Mesothelial cell of epicardium (in vitro differentiated cells): ENCODE results near the gene UNC45B. TPM values are rescaled to one million over a fixed set of nuclear protein-coding genes. Genes with fewer than 3 reads are reported as not detected.
"Not testable (repeated sequence)": the region's sequence is repeated elsewhere in the genome, so short reads cannot be mapped to it uniquely, and the experiment has no call there.

ENCODE experiments used
- DNase-seq, 2 experiments: peaks; one replicate each; pipeline ENCODE4 v3.0.0; 2021; ENCODE audit warnings: low spot score in 2 of 2; ENCODE audit not compliant: unreplicated experiment in 2 of 2
- H3K27ac Mint-ChIP-seq: 2 replicates; pipeline ENCODE4 v1.8.0; 2021; ENCODE audit warnings: mixed read lengths
- H3K27me3 Mint-ChIP-seq: 2 replicates; pipeline ENCODE4 v1.8.0; 2021; ENCODE audit warnings: low read depth, mixed read lengths
- H3K36me3 Mint-ChIP-seq: 2 replicates; pipeline ENCODE4 v1.8.0; 2021; ENCODE audit warnings: mixed read lengths
- H3K4me1 Mint-ChIP-seq: 2 replicates; pipeline ENCODE4 v1.8.0; 2021; ENCODE audit warnings: mixed read lengths
- H3K4me3 Mint-ChIP-seq: 2 replicates; pipeline ENCODE4 v1.8.0; 2021; ENCODE audit warnings: mild to moderate bottlenecking, moderate library complexity, mixed read lengths
- H3K9me3 Mint-ChIP-seq: 2 replicates; pipeline ENCODE4 v1.8.0; 2021; ENCODE audit warnings: mixed read lengths
- total RNA-seq: library from RNA; stranded (reverse); gene quantifications from 3 replicates; pipeline ENCODE4 v1.2.1, GENCODE V29; 2021
- TF ChIP-seq, protein P1 (sequence below): fragments of 200-600 bp; sonication (generic); IDR thresholded peaks from one replicate; pipeline ENCODE4 v1.5.0; 2021; ENCODE audit warnings: antibody characterized with exemption; ENCODE audit not compliant: unreplicated experiment

Gene UNC45B
- total RNA-seq, 1 donor from 2014 or later = not detected

DNA sequence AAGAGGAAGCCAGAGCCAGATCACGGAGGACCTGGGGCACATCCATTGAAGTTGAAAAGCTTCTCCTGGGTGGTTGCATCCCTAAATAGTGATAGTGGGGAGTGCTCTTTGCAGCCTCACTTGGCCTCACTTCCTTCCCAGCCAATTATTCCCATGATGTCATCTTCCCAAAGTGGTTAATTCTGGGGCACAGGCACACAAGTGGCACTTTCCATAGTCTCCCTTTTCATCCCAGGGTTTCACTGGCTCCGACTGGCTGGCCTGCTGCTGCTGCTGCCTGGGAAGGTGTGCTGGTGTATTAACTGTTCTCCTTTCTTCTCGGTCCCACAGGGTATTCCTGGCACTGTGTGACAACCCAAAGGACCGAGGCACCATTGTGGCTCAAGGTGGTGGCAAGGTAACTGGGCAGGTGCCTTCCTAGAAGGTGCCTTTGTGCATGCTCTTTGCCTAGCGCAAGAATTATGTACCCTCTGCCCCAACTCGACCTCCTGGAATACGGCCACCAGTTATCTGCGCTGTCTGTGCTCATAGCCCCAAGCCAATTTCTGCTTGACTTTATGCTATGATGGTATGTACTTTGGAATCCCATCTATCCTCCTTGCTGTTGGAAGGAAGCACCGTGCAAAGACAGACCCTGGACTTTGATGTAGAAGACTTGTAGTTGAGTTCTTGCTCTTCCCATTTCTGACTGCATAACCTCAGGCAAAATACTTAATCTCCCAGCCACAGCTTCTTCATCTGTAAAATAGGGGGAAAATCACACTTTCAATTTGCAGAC lies 28.2 kb downstream of the UNC45B start:
- Mint-ChIP-seq H3K4me1 (no peaks in the 10 kb centered on the region), H3K4me3 (no peak overlapping the region), H3K27ac (no peak overlapping the region), H3K9me3 (peaks cover 4% of the 10 kb centered on the region), H3K27me3 (peaks cover 16% of the 10 kb centered on the region), H3K36me3 (no peaks in the 10 kb centered on the region)
- no peak for DNase-seq
- TF ChIP-seq, protein P1, sequence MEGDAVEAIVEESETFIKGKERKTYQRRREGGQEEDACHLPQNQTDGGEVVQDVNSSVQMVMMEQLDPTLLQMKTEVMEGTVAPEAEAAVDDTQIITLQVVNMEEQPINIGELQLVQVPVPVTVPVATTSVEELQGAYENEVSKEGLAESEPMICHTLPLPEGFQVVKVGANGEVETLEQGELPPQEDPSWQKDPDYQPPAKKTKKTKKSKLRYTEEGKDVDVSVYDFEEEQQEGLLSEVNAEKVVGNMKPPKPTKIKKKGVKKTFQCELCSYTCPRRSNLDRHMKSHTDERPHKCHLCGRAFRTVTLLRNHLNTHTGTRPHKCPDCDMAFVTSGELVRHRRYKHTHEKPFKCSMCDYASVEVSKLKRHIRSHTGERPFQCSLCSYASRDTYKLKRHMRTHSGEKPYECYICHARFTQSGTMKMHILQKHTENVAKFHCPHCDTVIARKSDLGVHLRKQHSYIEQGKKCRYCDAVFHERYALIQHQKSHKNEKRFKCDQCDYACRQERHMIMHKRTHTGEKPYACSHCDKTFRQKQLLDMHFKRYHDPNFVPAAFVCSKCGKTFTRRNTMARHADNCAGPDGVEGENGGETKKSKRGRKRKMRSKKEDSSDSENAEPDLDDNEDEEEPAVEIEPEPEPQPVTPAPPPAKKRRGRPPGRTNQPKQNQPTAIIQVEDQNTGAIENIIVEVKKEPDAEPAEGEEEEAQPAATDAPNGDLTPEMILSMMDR = no peak

DNA sequence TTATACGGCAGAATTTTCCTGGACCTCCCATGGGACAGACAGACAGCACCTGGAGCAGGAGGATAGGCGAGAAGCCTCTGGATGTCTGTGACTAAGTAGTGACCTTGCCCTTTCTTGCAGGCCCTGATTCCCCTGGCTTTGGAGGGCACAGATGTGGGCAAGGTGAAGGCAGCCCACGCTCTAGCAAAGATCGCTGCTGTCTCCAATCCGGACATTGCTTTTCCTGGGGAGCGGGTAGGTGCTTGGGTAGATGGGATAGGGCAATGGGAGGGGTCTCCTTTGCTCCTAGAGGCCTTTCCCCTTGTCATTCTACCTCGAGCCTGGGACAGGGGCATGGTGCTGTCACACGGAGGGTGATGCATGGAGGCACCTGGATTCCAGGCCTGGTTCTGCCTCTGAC lies 29.3 kb downstream of the UNC45B start:
- Mint-ChIP-seq H3K27me3 (peaks cover 20% of the 10 kb centered on the region), H3K9me3 (peaks cover 4% of the 10 kb centered on the region), H3K4me3 (no peak overlapping the region), H3K27ac (no peak overlapping the region), H3K36me3 (no peaks in the 10 kb centered on the region), H3K4me1 (no peaks in the 10 kb centered on the region)
- TF ChIP-seq, protein P1 = no peak
- DNase-seq = no peak

DNA sequence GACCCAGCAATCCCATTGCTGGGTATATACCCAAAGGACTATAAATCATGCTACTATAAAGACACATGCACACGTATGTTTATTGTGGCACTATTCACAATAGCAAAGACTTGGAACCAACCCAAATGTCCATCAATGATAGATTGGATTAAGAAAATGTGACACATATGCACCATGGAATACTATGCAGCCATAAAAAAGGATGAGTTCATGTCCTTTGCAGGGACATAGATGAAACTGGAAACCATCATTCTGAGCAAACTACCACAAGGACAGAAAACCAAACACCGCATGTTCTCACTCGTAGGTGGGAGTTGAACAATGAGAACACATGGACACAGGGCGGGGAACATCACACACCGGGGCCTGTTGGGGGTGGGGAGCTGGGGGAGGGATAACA lies 31.8 kb downstream of the UNC45B start:
- not testable (repeated sequence) for DNase-seq, H3K4me3 Mint-ChIP-seq, H3K4me1 Mint-ChIP-seq, H3K36me3 Mint-ChIP-seq, H3K27ac Mint-ChIP-seq, H3K9me3 Mint-ChIP-seq
- H3K27me3 Mint-ChIP-seq = peaks cover 37% of the 10 kb centered on the region

DNA sequence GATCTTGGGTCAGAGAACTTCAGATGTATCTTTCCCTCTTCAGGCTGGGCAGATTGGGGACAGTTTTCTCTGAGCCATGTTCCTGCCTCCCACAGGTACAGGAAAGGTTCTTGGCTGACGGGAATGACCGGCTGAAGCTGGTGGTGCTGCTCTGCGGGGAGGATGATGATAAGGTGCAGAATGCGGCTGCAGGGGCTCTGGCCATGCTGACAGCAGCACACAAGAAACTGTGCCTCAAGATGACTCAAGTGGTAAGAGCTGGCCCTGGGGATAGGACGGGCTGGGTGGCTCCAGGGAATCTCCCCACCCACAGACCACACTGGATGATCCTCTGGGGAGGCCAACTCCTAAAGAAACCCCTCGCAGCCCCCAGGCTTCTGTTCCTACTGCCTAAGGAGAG lies 35.7 kb downstream of the UNC45B start:
- Mint-ChIP-seq H3K36me3 (no peaks in the 10 kb centered on the region), H3K4me1 (no peaks in the 10 kb centered on the region), H3K4me3 (no peak overlapping the region), H3K27me3 (peaks cover 45% of the 10 kb centered on the region), H3K9me3 (peaks cover 4% of the 10 kb centered on the region), H3K27ac (no peak overlapping the region)
- no peak for DNase-seq
- TF ChIP-seq, protein P1 = no peak

DNA sequence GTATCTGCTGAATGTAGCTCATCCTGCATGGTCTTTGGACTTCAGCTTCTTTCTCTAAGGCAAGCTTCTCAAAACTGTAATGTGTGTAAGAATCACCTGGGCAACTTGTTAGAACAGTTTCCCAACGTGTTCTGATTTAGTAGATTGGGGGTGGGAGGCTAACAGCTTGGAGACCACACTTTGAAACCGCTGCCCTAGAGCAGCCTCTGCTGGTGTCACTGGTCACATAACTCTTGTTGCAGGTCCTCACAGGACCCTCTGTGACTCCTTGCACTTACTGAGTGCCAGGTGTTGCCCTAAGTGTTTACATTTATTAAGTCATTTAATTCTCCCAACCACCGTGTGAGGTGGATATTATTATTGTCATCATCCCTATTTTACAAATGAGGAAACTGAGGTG lies 36.7 kb downstream of the UNC45B start:
- no peak for DNase-seq
- no peak overlapping the region for H3K27ac Mint-ChIP-seq
- no peaks in the 10 kb centered on the region for H3K36me3 Mint-ChIP-seq
- no peaks in the 10 kb centered on the region for H3K4me1 Mint-ChIP-seq
- TF ChIP-seq, protein P1 = no peak
- H3K9me3 Mint-ChIP-seq = no peaks in the 10 kb centered on the region
- H3K4me3 Mint-ChIP-seq = no peak overlapping the region
- peaks cover 48% of the 10 kb centered on the region for H3K27me3 Mint-ChIP-seq

DNA sequence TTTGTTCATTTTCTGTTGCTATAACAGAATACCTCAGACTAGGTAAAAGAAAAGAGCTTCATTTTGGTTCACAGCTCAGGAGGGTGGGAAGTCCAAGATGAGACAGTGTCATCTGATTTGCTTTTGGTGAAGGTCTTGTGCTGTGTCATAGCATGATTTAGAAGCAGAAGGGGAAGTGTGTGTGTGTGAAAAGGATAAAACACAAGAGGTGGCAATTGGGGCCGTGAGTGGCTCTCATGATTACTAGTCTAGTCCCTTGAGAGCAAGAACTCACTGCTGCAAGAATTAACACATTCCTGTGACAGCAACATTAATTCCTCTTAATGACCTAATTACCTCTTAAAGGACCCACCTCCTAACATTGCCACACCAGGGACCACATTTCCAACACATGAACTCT lies 38.2 kb downstream of the UNC45B start:
- no peak overlapping the region for H3K27ac Mint-ChIP-seq
- H3K36me3 Mint-ChIP-seq = no peaks in the 10 kb centered on the region
- TF ChIP-seq, protein P1 = no peak
- no peaks in the 10 kb centered on the region for H3K9me3 Mint-ChIP-seq
- no peak for DNase-seq
- no peak overlapping the region for H3K4me3 Mint-ChIP-seq
- peaks cover 56% of the 10 kb centered on the region for H3K27me3 Mint-ChIP-seq
- no peaks in the 10 kb centered on the region for H3K4me1 Mint-ChIP-seq
